ENCODE results near the gene IL5. TPM values are rescaled to one million over a fixed set of nuclear protein-coding genes. Genes with fewer than 3 reads are reported as not detected.

The IL5 gene
- total and polyA plus RNA-seq, 2 donors (not counting 3 experiments of a cell fraction or from before 2014, with no cell fraction given), result not detected

- H3K36me3 ChIP-seq (ENCODE audit: control insufficient read depth in 2 of 2, extremely low read depth in 1 of 2, insufficient read depth in 2 of 2, low read length in 2 of 2), result no peaks in the 10 kb centered on the region
- no peak overlapping the region for H3K4me2 ChIP-seq (ENCODE audit: insufficient read depth, low read length)
- dilution Hi-C loops (cut with MboI; ENCODE audit: extremely low pct_ligation_motif_present, low sequenced_read_pairs), result no loop called here
- TF ChIP-seq MYC (IDR thresholded peaks at IDR 0.05; ENCODE audit: low read depth, low read length) (no peak), POLR2AphosphoS5 (IDR thresholded peaks at IDR 0.05; ENCODE audit: insufficient read depth, low read depth, low read length) (no peak), CTCF (IDR thresholded peaks at IDR 0.05; ENCODE audit: extremely low read depth in 1 of 2, insufficient read depth in 1 of 2, low read depth in 1 of 2, low read length in 2 of 2) (no peak), MAX (IDR thresholded peaks at IDR 0.05; ENCODE audit: insufficient read depth, insufficient read length) (no peak), FOS (IDR thresholded peaks at IDR 0.05; ENCODE audit: borderline replicate concordance, insufficient read depth, low read length) (no peak), POLR2A (IDR thresholded peaks at IDR 0.05; ENCODE audit: low read depth, low read length) (no peak), JUN (IDR thresholded peaks at IDR 0.05; ENCODE audit: borderline replicate concordance, insufficient read depth, insufficient read length, low read depth) (no peak), EZH2 (IDR thresholded peaks at IDR 0.05; ENCODE audit: borderline replicate concordance, low read depth, low read length, severe bottlenecking) (no peak), GATA2 (IDR thresholded peaks at IDR 0.05; ENCODE audit: insufficient read depth, insufficient read length, low read depth, low read length) (no peak)
- H3K27me3 ChIP-seq (ENCODE audit: control insufficient read depth in 2 of 2, insufficient read depth in 2 of 2, low read length in 2 of 2), result no peaks in the 10 kb centered on the region
- no peaks in the 10 kb centered on the region for H3K9me3 ChIP-seq (replicated peaks; ENCODE audit: control insufficient read depth, insufficient read depth, low read length)
- intact Hi-C loops (cut with micrococcal nuclease), result loop anchor here (10.0 kb wide), 1 partner anchor 199 kb away; the partner anchor contains the start of gene SLC22A4
- H3K9me1 ChIP-seq (replicated peaks; ENCODE audit: control insufficient read depth, extremely low read depth, insufficient read depth, low read length), result no peaks in the 10 kb centered on the region
- no peak overlapping the region for H2AFZ ChIP-seq (ENCODE audit: low read depth, low read length)
- DNase-seq (ENCODE audit: low read depth, low spot score), result no peak
- H3K27ac ChIP-seq (ENCODE audit: insufficient read depth, low read depth, low read length), result no peak overlapping the region
- peaks cover 12% of the 10 kb centered on the region for H3K79me2 ChIP-seq (ENCODE audit: control insufficient read depth, insufficient read depth, low read length)
- FAIRE-seq, result no peak
- POLR2A ChIA-PET, result no interaction called here
- H3K4me3 ChIP-seq (replicated peaks in 1 of 3; ENCODE audit: insufficient read depth in 1 of 3, low read depth in 1 of 3, low read length in 3 of 3), result no peak overlapping the region
- peaks cover 38% of the 10 kb centered on the region for H3K4me1 ChIP-seq (ENCODE audit: control insufficient read depth, extremely low read depth, insufficient read depth, low read length)
- BruUV-seq (replicated peaks), result no TSS peak
- H3K9ac ChIP-seq (replicated peaks; ENCODE audit: extremely low read depth, insufficient read depth, low read length), result no peak overlapping the region
- CTCF ChIA-PET, result no interaction called here
- H4K20me1 ChIP-seq (replicated peaks; ENCODE audit: control insufficient read depth, extremely low read depth, insufficient read depth, low read length), result no peaks in the 10 kb centered on the region
Observed at GRCh38 chr5:132493821-132494220, 49.5 kb downstream of the IL5 start.

Measured in endothelial cell of umbilical vein (primary cell).